ENCODE data around the gene UGT1A8.

GRCh38 chr2:233764264-233764663 lies 146.8 kb downstream of the UGT1A8 start:
- TF ChIP-seq CTCF (conservative IDR thresholded peaks at IDR 0.05) (no peak), EZH2 (IDR thresholded peaks at IDR 0.05; ENCODE audit: low read depth) (no peak)
